K562 (cell line): ENCODE measurements around the gene GALNT12. TPM values are rescaled to one million over a fixed set of nuclear protein-coding genes. Genes with fewer than 3 reads are reported as not detected.

Source experiments
- AFF4 ChIP-seq: sonication (generic); formaldehyde crosslinking; IDR thresholded peaks from 2 replicates; pipeline ENCODE4 v1.8.0; 2023; ENCODE audit warnings: mild to moderate bottlenecking, missing genetic modification reagents
- DMBX1 ChIP-seq: fragments of 250-450 bp; sonication (Bioruptor Pico); IDR thresholded peaks from 2 replicates; pipeline ENCODE4 v1.8.0; 2022; ENCODE audit warnings: inconsistent platforms, mild to moderate bottlenecking, moderate library complexity, borderline replicate concordance
- EHMT2 ChIP-seq: fragments of 450-650 bp; IDR thresholded peaks from 2 replicates; pipeline ENCODE4 v1.6.1; 2018; ENCODE audit warnings: antibody characterized with exemption
- ELF1 ChIP-seq: fragments of 200-800 bp; sonication (Bioruptor generic); IDR thresholded peaks from 2 replicates; pipeline ENCODE4 v1.6.1; 2016; ENCODE audit warnings: missing genetic modification characterization, missing compliant biosample characterization
- ELK1 ChIP-seq: sonication (generic); formaldehyde crosslinking; IDR thresholded peaks from 2 replicates; pipeline ENCODE4 v1.8.1; 2022; ENCODE audit warnings: missing genetic modification reagents
- FOXA3 ChIP-seq, 2 experiments: fragments of 450-650 bp in 1 of 2; sonication (generic) in 1 of 2; formaldehyde crosslinking; IDR thresholded peaks in 1 of 2; conservative IDR thresholded peaks in 1 of 2; 2 replicates each; pipeline versions ENCODE4 v1.4.0 to v1.8.0; 2020 to 2022; ENCODE audit warnings: mild to moderate bottlenecking in 2 of 2, missing genetic modification reagents in 1 of 2
- NFE2L1 ChIP-seq: fragments of 450-650 bp; IDR thresholded peaks from 2 replicates; pipeline ENCODE4 v1.6.1; 2016; ENCODE audit warnings: missing genetic modification characterization, low read depth, mild to moderate bottlenecking, missing compliant biosample characterization, moderate library complexity, borderline replicate concordance
- NR2C2 ChIP-seq, 2 experiments: fragments of 200-800 bp in 1 of 2; sonication (Bioruptor generic) in 1 of 2; sonication (generic) in 1 of 2; formaldehyde crosslinking in 1 of 2; IDR thresholded peaks; 2 replicates each; pipeline versions ENCODE4 v1.6.1 to v1.8.0; 2016 to 2022; ENCODE audit warnings: mild to moderate bottlenecking in 1 of 2, missing compliant biosample characterization in 1 of 2, missing genetic modification characterization in 1 of 2, missing genetic modification reagents in 1 of 2
- POLR2A ChIP-seq: fragments of 450-650 bp; conservative IDR thresholded peaks from 2 replicates; pipeline ENCODE4 v1.6.1; 2016
- RBM25 ChIP-seq: fragments of 200-400 bp; formaldehyde crosslinking; IDR thresholded peaks from 2 replicates; pipeline ENCODE4 v1.6.1; 2018; ENCODE audit warnings: low read length, low read depth, moderate library complexity; ENCODE audit not compliant: severe bottlenecking
- RFX1 ChIP-seq: fragments of 450-650 bp; IDR thresholded peaks from 2 replicates; pipeline ENCODE4 v1.6.1; 2016; ENCODE audit warnings: mild to moderate bottlenecking, moderate library complexity
- RHOXF2B ChIP-seq: fragments of 250-450 bp; sonication (Bioruptor Pico); conservative IDR thresholded peaks from 2 replicates; pipeline ENCODE4 v1.5.1; 2021
- TBL1XR1 ChIP-seq, 2 experiments: IDR thresholded peaks; 2 replicates each; pipeline ENCODE4 v1.6.1; 2012; ENCODE audit warnings: improper control_type of control experiment in 2 of 2, low read length in 2 of 2, mild to moderate bottlenecking in 1 of 2
- TSHZ1 ChIP-seq: fragments of 250-450 bp; sonication (Bioruptor Pico); IDR thresholded peaks from 2 replicates; pipeline ENCODE4 v1.4.0; 2020; ENCODE audit warnings: mild to moderate bottlenecking, moderate library complexity
- ZBTB7A ChIP-seq: IDR thresholded peaks from 2 replicates; pipeline ENCODE4 v1.6.1; 2011; ENCODE audit warnings: low read depth, mild to moderate bottlenecking, low read length, moderate library complexity, borderline replicate concordance; ENCODE audit not compliant: control insufficient read depth
- ZC3H8 ChIP-seq: fragments of 450-650 bp; IDR thresholded peaks from 2 replicates; pipeline ENCODE4 v1.6.1; 2017
- ZNF174 ChIP-seq: fragments of 250-450 bp; sonication (Bioruptor Pico); IDR thresholded peaks from 2 replicates; pipeline ENCODE4 v1.4.0; 2020; ENCODE audit warnings: mild to moderate bottlenecking
- ZNF507 ChIP-seq: conservative IDR thresholded peaks from 2 replicates; pipeline ENCODE4 v1.6.1; 2017; ENCODE audit warnings: missing genetic modification characterization, missing compliant biosample characterization
- ZNF639 ChIP-seq, 2 experiments: fragments of 200-800 bp in 1 of 2; sonication (Bioruptor generic) in 1 of 2; sonication (generic) in 1 of 2; formaldehyde crosslinking in 1 of 2; IDR thresholded peaks in 1 of 2; conservative IDR thresholded peaks in 1 of 2; 2 replicates each; pipeline versions ENCODE4 v1.5.0 to v1.6.1; 2016 to 2020; ENCODE audit warnings: missing compliant biosample characterization in 1 of 2, missing genetic modification characterization in 1 of 2, missing genetic modification reagents in 1 of 2
- polyA plus RNA-seq, 8 experiments: library from polyadenylated mRNA; depleted of rRNA in 4 of 8; stranded (reverse) in 5 of 8; unstranded in 3 of 8; fragments of >200 nt; fragmentation: Nextera tagmentation in 2 of 8; fragmentation: Illumina TruSeq in 1 of 8; extraction: Ambion mirVana in 2 of 8; extraction: Trizol in 1 of 8; gene quantifications; 2 replicates each; pipeline versions ENCODE4 v1.2.1 to v1.2.3, GENCODE V29; 2011 to 2014; ENCODE audit warnings: inconsistent platforms in 1 of 8, missing spikeins in 1 of 8
- total RNA-seq, 7 experiments: library from RNA; depleted of rRNA in 6 of 7; stranded (reverse); fragments of >200 nt in 6 of 7; fragmentation: Illumina TruSeq in 2 of 7; extraction: Trizol in 2 of 7; gene quantifications; 2 replicates each; pipeline versions ENCODE4 v1.2.1 to v1.2.3, GENCODE V29; 2011 to 2021; ENCODE audit warnings: low replicate concordance in 1 of 7

Gene GALNT12
- total and polyA plus RNA-seq, 9 of the 15 experiments (the other 6 are each of a cell fraction or from before 2014, with no cell fraction given) = 29.7 to 82.9 (median 44.2) TPM

GRCh38 chr9:98832768-98833089, 25.3 kb downstream of the GALNT12 start (continued):
- TF ChIP-seq TSHZ1 (CRISPR knock-in tag) (no peak), ZNF174 (CRISPR knock-in tag) (no peak), FOXA3 (CRISPR knock-in tag; conservative IDR thresholded peaks at IDR 0.05 in 1 of 2, IDR thresholded peaks at IDR 0.05 in 1 of 2) (no peak), ZC3H8 (no peak), RBM25 (peak; percentile 4), ZNF507 (no peak), RFX1 (no peak), DMBX1 (CRISPR knock-in tag) (peak; percentile 8; the same call in 1 of the 2 replicates), ZNF639 (CRISPR knock-in tag; conservative IDR thresholded peaks at IDR 0.05 in 1 of 2, IDR thresholded peaks at IDR 0.05 in 1 of 2) (no peak), TBL1XR1 (IDR thresholded peaks at IDR 0.05; ENCODE audit: low read length in 2 of 2) (no peak), EHMT2 (0 out of 2 replicates have a peak, but pooled peaks have one; percentile 28), RHOXF2B (CRISPR knock-in tag) (no peak), ELK1 (CRISPR knock-in tag) (no peak), NFE2L1 (tag) (no peak), NR2C2 (CRISPR knock-in tag; IDR thresholded peaks at IDR 0.05) (no peak), NR2C2 (tag; IDR thresholded peaks at IDR 0.05) (no peak), AFF4 (CRISPR knock-in tag) (no peak), ELF1 (no peak), POLR2A (no peak), ZBTB7A (no peak)
